Muscle layer of duodenum (tissue), 2 donors: ENCODE results near the gene IMPG2.

Experiments
- H3K27ac ChIP-seq: one replicate; pipeline ENCODE4 v1.7.0; 2013; ENCODE audit warnings: mild to moderate bottlenecking, low read length
- H3K27me3 ChIP-seq: one replicate; pipeline ENCODE4 v1.7.0; 2013; ENCODE audit warnings: low read depth, mild to moderate bottlenecking, control low read depth, low read length
- H3K36me3 ChIP-seq, 2 donors: one replicate each; pipeline ENCODE4 v1.7.0; 2013; ENCODE audit warnings: low read length in 2 of 2, control low read depth in 1 of 2, mild to moderate bottlenecking in 1 of 2; ENCODE audit not compliant: insufficient read depth in 2 of 2, control insufficient read depth in 1 of 2
- H3K4me1 ChIP-seq, 2 donors: one replicate each; pipeline ENCODE4 v1.7.0; 2013; ENCODE audit warnings: low read length in 2 of 2, mild to moderate bottlenecking in 2 of 2, control low read depth in 1 of 2, moderate library complexity in 1 of 2; ENCODE audit not compliant: insufficient read depth in 2 of 2, control insufficient read depth in 1 of 2
- H3K4me3 ChIP-seq, 2 donors: one replicate each; pipeline ENCODE4 v1.7.0; 2013; ENCODE audit warnings: low read length in 2 of 2, low read depth in 1 of 2, mild to moderate bottlenecking in 1 of 2
- H3K9me3 ChIP-seq, 2 donors: one replicate each; pipeline ENCODE4 v1.7.0; 2013; ENCODE audit warnings: low read length in 2 of 2, control low read depth in 1 of 2, mild to moderate bottlenecking in 1 of 2; ENCODE audit not compliant: control insufficient read depth in 1 of 2
- donor health status: healthy.

The IMPG2 gene

DNA sequence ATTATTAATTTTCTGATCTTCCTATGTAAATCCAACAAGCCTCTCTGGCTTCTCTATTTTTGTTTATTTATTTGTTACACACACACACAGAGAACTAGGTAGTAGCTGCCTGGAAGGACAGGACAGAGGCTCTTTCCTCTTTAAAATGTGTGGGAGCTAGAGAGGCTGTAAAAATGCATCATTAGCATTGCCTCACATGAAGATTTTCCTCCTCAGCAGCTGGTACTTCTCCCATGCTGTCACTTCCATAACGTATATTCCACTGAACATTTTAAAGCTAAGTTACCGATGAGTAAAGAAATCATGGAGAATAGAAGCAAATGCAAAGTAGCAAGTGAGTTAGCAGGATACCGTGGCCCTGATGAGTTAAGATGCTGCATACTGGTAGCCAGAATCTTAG lies 63.9 kb downstream of the IMPG2 start:
- H3K27ac ChIP-seq: no peak overlapping the region
- H3K4me1 ChIP-seq: no peaks in the 10 kb centered on the region
- H3K4me3 ChIP-seq: no peak overlapping the region
- no peaks in the 10 kb centered on the region for H3K9me3 ChIP-seq
- no peaks in the 10 kb centered on the region for H3K36me3 ChIP-seq
- H3K27me3 ChIP-seq: no peaks in the 10 kb centered on the region

DNA sequence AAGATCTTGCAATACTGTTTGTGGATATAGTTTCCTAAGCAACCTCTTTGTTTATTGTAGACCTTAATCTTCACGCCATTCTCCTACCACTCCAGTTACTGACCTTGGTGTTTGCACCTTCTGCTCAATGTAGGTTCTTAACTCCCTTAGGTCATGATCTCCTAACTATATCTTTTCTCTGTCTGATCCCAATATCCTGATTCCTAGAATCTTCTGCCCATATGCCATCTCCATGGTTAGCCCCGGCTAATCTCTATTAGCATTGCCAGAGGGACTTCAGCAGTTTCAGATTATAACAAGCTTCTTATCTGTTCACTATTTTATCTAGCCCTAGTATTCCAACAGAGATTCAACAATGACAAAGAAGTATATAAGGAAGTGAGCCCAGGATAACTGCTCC lies 64.9 kb downstream of the IMPG2 start:
- no peaks in the 10 kb centered on the region for H3K36me3 ChIP-seq
- no peaks in the 10 kb centered on the region for H3K9me3 ChIP-seq
- H3K4me3 ChIP-seq: no peak overlapping the region
- H3K27me3 ChIP-seq: no peaks in the 10 kb centered on the region
- H3K4me1 ChIP-seq: no peaks in the 10 kb centered on the region
- no peak overlapping the region for H3K27ac ChIP-seq

DNA sequence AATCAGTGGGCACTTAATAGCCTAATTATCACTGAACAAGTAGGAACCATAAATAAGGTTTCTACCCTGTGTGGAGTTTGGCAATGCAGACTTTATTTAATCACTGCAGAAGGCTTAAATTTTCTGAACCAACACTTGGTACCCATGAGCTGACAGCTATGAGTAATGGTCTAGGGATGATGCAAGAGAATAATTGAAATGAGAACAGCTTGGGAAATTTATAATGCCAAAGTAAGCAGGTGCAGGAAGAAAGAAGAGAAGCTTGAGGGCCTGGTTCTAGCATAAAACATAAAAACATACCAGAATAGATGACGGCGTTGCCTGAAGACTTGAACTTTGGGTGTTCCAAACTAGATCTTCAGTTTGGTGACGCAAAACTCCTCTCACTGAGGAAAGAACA lies 67.0 kb downstream of the IMPG2 start:
- Histone ChIP-seq H3K4me3 (no peak overlapping the region), H3K27me3 (no peaks in the 10 kb centered on the region), H3K27ac (no peak overlapping the region), H3K36me3 (no peaks in the 10 kb centered on the region), H3K4me1 (no peaks in the 10 kb centered on the region), H3K9me3 (no peaks in the 10 kb centered on the region)

DNA sequence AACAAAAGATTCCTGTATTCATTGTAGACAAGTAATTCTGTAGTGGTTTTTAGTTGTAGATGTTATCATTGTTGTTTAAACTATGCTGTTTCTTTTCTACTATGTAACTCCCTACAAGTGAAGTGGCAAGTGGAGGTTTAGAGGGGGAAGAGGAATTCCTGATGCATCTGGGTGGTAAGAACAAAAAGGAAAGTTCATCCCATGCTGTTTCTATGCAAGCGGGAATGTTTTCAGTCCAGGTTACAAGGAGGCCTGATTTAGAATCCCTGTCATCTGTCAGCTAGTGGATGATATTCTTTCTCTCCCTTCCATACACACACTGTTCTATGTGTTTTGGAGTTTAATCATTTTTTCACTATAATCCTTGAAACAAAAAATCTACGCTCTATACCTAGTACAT lies 67.4 kb downstream of the IMPG2 start:
- Histone ChIP-seq H3K36me3 (no peaks in the 10 kb centered on the region), H3K9me3 (no peaks in the 10 kb centered on the region), H3K4me3 (no peak overlapping the region), H3K4me1 (no peaks in the 10 kb centered on the region), H3K27me3 (no peaks in the 10 kb centered on the region), H3K27ac (no peak overlapping the region)

GRCh38 chr3:101252307-101252706 lies 68.1 kb downstream of the IMPG2 start:
- H3K27ac ChIP-seq: no peak overlapping the region
- no peaks in the 10 kb centered on the region for H3K4me1 ChIP-seq
- H3K4me3 ChIP-seq: no peak overlapping the region
- H3K9me3 ChIP-seq: no peaks in the 10 kb centered on the region
- no peaks in the 10 kb centered on the region for H3K36me3 ChIP-seq
- no peaks in the 10 kb centered on the region for H3K27me3 ChIP-seq

- H3K4me1 ChIP-seq: no peaks in the 10 kb centered on the region
- no peak overlapping the region for H3K4me3 ChIP-seq
- H3K27ac ChIP-seq: no peak overlapping the region
- H3K9me3 ChIP-seq: no peaks in the 10 kb centered on the region
- H3K36me3 ChIP-seq: no peaks in the 10 kb centered on the region
- H3K27me3 ChIP-seq: no peaks in the 10 kb centered on the region
These were observed 68.9 kb downstream of the IMPG2 start for GRCh38 chr3:101251441-101251840.

DNA sequence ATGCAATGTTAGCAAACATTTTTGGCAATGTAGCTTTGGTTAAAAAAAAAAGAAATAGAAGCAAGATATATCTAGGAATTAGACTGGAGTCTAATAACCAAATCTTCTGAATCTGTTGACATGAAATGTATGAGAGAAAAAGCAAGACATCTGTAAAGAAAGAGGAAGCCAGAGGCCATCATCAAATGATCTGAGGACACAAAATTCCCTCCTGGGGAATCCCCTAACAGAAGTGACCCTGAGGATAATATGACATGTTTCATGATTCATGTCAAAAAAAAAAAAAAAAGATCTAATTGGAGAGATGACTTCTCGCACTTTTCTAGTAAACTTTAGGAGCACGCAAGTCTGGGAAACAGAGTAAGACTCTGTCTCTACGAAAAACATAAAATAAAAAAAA lies 70.9 kb downstream of the IMPG2 start:
- no peak overlapping the region for H3K4me3 ChIP-seq
- H3K27me3 ChIP-seq: no peaks in the 10 kb centered on the region
- H3K36me3 ChIP-seq: no peaks in the 10 kb centered on the region
- no peaks in the 10 kb centered on the region for H3K9me3 ChIP-seq
- no peaks in the 10 kb centered on the region for H3K4me1 ChIP-seq
- no peak overlapping the region for H3K27ac ChIP-seq

DNA sequence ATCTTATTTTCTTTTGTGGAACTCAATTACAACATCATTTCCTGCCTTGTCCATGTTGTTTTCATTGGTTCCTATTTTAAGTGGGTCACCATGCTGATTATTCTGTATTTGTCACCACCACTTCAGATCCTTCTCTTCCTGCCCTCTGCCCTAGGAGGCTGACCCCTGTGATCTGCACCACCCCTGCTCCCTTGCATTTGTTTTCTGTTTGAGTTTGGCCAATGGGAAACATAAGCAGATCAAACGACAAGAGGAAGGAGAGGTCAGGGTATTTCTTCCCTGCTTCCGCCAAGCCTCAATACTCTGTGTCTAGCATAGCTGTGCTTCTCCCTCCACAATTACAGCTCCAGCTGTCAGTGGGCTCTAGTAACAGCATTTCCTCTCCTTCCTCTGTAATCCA lies 71.6 kb downstream of the IMPG2 start:
- Histone ChIP-seq H3K4me3 (no peak overlapping the region), H3K36me3 (peaks cover 0 to 4% of the 10 kb centered on the region in 2 donors), H3K27me3 (no peaks in the 10 kb centered on the region), H3K27ac (no peak overlapping the region), H3K9me3 (no peaks in the 10 kb centered on the region), H3K4me1 (no peaks in the 10 kb centered on the region)

DNA sequence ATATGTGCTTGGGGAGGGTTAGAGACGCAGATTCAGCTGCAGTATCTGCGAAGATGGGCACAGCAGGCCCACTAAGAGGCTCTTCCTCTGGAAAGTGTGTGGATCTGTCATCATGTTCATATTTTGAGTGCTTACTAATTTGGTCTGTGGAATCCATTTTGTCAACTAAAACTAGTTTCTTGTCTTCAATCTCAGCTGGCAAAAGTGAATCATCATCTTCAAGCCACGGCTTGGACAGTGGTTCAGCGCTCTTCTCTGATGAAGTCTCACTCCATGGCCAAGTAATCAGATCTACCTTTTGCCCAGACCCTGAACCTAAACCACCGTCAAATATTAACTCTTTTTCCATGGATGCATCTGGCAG lies 76.2 kb downstream of the IMPG2 start:
- Histone ChIP-seq H3K9me3 (no peaks in the 10 kb centered on the region), H3K27me3 (no peaks in the 10 kb centered on the region), H3K36me3 (peaks cover 0 to 4% of the 10 kb centered on the region in 2 donors), H3K4me3 (no peak overlapping the region), H3K4me1 (no peaks in the 10 kb centered on the region), H3K27ac (no peak overlapping the region)

- H3K36me3 ChIP-seq: peaks cover 0 to 4% of the 10 kb centered on the region in 2 donors
- no peaks in the 10 kb centered on the region for H3K27me3 ChIP-seq
- H3K27ac ChIP-seq: no peak overlapping the region
- no peaks in the 10 kb centered on the region for H3K4me1 ChIP-seq
- H3K9me3 ChIP-seq: no peaks in the 10 kb centered on the region
- H3K4me3 ChIP-seq: no peak overlapping the region
These were observed 76.8 kb downstream of the IMPG2 start for GRCh38 chr3:101243285-101244211.

DNA sequence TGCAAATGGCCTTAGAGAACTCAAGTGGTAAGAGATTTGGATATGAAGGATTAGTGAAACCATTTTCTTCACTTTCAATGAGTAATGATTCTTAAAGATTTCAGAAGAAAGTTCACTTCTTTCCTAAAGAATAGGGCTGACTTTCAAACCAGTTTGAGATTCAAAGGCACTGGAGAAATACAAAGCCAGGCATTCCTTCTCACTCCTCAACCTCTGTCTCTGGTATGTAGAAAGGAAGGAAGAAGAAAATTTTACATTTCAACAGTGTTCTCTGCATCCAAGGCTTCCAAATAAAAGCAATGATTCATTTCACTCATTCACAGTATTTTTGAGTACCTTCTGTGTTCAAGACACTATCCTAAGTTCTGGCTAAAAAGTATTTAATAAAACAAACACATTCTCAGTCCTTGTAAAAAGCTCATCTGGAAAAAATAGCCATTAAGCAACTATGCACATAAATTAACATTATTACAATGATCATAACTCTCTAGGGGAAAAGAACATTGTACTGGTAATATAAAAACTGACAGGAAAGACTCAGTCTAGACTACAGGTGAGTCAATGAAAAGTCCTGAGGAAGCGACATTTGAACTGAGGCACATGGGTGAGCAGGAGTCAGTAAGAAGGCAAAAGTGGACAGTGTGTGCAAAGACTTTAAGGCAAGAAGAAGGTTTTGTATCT lies 79.5 kb downstream of the IMPG2 start:
- Histone ChIP-seq H3K4me3 (no peak overlapping the region), H3K9me3 (no peaks in the 10 kb centered on the region), H3K36me3 (peaks cover 0 to 4% of the 10 kb centered on the region in 2 donors), H3K27me3 (no peaks in the 10 kb centered on the region), H3K4me1 (no peaks in the 10 kb centered on the region), H3K27ac (no peak overlapping the region)
